GM21825 (cell line): Measurements from ENCODE around the gene KCNQ2.
A peak's percentile ranks its signal among the peaks of the same experiment; 100 is the strongest.
"Not testable (repeated sequence)": the region's sequence is repeated elsewhere in the genome, so short reads cannot be mapped to it uniquely, and the experiment has no call there.

Source experiments
- ATAC-seq: cut with Tn5 transposase; IDR thresholded peaks from one replicate; pipeline ENCODE4 v1.9.1; 2021; ENCODE audit warnings: mild to moderate bottlenecking, moderate library complexity; ENCODE audit not compliant: unreplicated experiment

Gene KCNQ2

DNA sequence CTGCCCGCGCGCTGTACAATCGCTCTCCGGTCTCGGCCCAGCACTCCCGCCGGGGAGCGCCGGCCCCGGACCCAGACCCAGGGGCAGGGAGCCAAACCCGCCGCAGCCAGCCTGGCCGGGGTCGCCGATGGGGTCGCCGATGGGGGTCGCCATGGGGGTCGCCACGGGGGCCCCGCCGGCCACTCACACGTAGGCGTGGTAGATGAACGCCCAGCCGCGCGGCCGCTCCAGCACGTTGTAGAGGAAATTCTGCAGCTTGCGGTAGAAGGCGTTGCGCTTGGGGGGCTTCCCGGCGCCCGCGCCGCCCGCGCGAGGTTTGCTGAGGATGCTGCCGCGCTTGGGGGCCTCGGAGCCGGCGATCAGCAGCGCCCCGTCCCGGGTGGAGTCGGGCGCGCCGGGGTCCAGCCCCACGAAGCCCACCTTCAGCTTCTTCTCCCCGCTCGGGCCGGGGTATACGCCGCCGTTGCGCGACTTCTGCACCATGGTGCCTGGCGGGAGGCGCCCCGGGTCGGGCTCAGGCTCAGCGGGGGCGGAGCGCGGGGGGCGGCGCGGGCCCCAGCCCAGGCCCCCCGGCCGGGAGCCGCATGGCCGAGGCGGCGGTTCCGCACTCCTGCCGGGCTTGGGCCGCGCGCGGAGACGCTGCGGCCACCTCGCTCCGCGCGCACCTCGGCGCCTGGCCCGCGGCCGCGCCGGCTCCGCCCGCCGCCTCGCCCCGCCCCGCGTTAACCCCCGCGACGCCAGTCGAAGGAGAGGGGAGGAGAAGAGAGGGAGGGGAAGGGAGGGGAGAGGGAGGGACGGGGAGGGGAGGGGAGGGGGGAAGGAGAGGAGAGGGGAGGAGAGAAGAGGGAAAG is at the start of gene KCNQ2:
KCNQ2 (minus strand) TSS at position 675 of the 851 bp plus-strand sequence; CDS start at position 483, 192 bp downstream.
- no peak for ATAC-seq

GRCh38 chr20:63521602-63522001 is 49.1 kb upstream of the KCNQ2 start:
- ATAC-seq = no peak

DNA sequence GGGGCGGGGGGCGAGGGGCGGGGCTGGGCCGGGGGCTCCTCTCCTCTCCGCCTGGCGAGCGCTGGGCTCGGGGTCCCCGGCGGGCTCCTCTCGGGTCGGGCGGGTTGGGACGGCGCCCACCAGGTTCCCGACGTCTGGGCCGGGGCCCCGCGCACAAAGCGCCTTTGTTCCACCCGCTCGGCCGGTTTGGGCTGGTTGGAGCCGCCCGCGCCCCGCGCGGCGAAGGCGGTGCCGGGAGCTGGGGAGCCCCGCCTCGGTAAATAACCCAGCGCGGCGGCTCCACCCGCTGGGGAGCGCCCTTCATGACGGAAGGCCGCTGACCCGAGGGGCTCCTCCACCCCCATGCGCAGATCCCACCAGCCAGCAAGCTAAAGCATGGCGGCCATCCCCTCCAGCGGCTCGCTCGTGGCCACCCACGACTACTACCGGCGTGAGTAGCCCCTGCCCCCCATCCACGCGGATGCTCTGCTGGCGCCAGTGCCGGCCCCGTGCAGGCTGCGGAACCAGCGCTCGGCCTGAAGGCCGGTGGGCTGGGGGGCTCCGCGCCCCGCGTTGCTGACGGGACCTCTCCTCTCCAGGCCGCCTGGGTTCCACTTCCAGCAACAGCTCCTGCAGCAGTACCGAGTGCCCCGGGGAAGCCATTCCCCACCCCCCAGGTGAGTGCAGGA is 48.6 kb upstream of the KCNQ2 start:
- peak; percentile 26 for ATAC-seq

DNA sequence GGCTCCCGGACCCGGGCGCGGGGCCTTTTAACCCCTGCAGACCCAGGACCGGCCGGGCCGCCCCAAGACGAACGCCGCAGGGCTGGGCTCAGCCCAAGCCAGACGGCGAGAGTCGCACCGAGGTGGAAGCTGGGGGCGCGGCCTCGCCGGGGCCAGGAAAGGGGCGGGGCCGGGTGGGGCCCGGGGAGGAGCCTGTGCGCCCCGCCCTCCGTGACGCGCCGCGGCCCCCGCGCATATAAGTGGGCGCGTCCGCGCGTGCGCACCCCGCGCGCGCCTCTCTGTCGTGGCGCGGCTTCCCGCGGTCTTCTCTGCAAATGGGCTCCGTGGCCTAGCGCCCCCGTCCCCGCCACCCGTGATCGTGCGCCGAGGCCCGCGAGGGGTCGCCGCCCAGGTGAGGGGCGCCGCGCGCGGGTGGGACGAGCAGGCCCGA is 48.1 kb upstream of the KCNQ2 start, which contains the start of gene PPDPF:
PPDPF (plus strand) TSS at position 262 of the 430 bp plus-strand sequence. CDS start 544 bp downstream, outside the sequence.
- peak; percentile 51 for ATAC-seq

GRCh38 chr20:63519668-63520503 is 47.4 kb upstream of the KCNQ2 start:
- ATAC-seq = peak; percentile 42

DNA sequence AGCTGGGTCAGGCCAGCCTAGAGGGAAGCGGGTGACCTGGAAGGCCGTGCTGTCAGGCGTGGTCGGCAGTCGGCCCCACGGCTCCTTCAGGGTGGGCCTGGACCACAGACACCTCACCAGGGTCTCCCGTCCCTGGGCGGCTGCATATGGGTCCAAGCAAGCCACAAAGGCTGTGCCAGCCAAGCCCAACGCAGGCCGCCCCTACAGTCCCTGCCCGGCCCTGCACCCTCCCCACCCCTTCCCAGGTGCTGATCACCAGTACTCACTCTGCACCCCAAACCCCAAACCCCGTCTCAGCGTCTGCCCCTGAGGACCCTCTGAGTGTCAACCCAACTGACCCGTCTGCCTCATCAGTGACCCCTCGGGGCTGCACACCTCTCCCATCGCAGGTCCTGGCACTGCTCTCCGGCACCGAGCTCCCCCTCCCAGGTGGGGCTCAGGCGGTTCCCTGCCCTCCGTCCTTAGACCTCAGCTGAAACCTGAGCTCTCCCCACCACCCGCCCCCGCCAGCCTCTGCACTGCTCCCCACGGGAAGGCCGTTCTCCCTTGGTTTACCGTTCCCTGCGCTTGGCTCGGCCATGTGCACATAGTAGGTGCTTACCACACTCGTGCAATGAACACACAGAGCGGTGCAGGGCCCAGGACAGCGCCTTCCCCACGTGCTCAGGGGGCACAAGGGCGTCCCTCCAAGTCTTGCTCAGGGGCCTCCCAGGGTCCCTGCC is 46.7 kb upstream of the KCNQ2 start:
- no peak for ATAC-seq

DNA sequence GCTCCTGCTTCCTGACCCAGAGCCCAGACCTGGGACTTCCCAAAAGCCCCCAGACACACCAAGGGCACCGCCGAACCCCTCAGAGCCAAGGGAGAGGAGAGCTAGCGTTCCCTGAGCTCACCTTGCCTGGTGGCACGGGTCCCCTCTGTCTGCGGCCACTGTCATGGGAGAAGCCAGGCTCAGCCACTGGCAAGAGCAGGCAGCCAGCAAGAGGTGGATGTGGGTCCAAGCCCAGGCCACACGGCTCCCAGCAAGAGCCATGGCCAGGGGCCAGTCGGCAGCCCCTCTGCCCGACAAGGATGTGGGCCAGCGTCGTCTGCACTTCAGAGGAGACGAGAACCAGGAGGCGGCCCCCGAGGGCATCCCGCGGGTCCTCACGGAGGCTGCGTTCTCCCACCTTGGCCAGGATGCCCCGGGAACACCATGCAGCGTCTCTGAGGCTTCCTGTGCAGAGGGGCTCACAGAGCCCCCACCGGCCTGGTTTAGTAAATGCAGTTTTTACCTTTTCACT is 46.0 kb upstream of the KCNQ2 start:
- no peak for ATAC-seq

- ATAC-seq = no peak
Observed at GRCh38 chr20:63517376-63518309, 45.2 kb upstream of the KCNQ2 start.

DNA sequence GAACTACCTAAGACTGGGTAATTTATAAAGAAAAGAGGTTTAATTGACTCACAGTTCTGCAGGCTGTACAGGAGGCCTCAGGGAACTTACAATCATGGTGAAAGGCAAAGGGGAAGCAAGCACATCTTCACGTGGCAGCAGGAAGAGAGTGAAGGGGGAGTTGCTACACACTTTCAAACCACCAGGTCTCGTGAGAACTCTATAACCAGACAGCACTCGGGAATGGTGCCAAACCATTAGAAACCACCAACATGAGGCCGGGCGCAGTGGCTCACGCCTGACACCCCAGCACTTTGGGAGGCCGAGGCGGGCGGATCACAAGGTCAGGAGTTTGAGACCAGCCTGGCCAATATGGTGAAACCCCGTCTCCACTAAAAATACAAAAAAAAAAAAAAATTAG is 42.1 kb upstream of the KCNQ2 start:
- ATAC-seq = not testable (repeated sequence)

GRCh38 chr20:63513207-63513606 is 40.8 kb upstream of the KCNQ2 start:
- ATAC-seq = no peak

DNA sequence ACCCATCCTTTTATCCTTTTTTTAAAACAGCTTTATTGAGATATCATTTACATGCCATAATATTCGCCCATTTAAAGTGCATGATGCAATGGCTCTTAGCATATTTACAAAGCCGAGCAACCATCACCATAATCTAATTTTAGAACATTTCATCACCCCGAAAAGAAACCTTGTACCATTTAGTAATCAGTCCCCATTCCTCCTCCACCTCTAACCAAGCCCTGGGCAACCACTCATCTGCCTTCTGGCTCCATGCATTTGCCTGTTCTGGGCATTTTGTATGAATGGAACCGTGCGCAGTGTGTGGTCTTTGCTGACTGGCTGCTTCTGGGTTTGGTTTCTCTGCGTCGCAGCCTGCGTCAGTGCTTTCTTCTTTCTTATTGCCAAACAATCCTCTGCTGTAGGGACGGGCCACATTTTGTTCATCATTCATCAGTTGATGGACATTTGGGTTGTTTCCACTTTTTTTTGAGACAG is 36.7 kb upstream of the KCNQ2 start:
- ATAC-seq = no peak

- no peak for ATAC-seq
Observed at GRCh38 chr20:63508072-63508768, 35.8 kb upstream of the KCNQ2 start.

DNA sequence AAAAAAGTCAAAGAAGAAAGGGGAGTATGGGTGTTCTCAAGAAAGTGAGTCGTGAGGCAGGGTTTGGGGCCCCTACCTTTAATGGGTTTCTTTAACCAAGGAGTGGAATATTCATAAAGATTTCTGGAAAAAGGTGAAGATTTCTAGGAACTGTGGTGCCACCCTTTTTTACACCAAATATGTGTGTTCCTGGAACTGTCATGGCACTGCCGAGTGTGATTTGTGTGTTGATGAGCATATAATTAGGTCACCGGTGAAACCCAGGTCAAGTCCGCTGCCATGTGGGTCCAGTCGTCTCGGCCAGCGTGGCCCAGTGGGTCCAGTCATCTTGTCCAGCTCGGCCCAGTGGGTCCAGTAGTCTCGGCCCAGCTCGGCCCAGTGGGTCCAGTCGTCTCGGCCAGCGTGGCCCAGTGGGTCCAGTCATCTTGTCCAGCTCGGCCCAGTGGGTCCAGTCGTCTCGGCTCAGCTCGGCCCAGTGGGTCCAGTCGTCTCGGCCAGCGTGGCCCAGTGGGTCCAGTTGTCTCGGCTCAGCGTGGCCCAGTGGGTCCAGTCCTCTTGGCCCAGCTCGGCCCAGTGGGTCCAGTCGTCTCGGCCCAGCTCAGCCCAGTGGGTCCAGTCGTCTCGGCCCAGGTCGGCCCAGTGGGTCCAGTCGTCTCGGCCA is 34.8 kb upstream of the KCNQ2 start:
- ATAC-seq = no peak

DNA sequence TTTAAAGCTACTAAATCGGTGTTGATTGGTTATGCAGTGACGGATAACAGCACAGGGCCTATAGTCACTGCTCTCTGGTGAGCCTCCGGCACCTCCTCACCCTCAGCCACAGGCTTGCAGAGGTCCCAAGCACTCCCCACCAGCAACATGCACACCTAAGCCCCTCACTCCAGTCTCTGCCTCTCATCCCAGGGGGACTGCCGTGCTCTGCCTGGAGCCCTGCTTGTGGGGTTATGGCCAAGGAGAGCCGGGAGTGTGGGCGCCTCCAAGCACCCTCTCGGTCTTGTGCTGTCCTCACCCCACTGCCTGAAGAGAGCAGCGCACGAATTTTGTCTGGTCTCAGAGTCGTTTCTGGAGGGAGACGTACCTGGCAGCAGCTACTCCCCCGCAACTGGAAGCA is 33.3 kb upstream of the KCNQ2 start:
- no peak for ATAC-seq

- ATAC-seq = no peak
Observed at GRCh38 chr20:63505281-63505680, 32.8 kb upstream of the KCNQ2 start.

DNA sequence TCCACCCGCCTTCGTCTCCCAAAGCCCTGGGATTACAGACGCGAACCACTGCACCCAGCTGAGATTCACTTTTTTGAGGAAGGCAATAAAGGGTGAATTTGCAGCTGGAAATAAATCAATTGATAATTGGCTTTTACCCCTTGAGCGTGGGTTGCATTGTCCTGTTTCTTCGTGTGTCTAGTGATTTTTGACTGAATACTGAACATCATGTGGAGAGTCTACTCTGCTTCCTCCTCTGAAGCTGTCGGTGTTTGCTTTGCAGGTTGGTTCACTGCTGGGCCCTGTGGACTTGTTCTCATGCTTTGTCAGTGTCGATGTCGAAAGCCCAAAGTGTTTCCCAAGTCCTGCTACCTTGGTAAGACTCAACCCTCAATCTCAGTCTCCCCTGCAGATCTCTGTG is 32.2 kb upstream of the KCNQ2 start:
- ATAC-seq = no peak

GRCh38 chr20:63503524-63503923 is 31.1 kb upstream of the KCNQ2 start:
- no peak for ATAC-seq

DNA sequence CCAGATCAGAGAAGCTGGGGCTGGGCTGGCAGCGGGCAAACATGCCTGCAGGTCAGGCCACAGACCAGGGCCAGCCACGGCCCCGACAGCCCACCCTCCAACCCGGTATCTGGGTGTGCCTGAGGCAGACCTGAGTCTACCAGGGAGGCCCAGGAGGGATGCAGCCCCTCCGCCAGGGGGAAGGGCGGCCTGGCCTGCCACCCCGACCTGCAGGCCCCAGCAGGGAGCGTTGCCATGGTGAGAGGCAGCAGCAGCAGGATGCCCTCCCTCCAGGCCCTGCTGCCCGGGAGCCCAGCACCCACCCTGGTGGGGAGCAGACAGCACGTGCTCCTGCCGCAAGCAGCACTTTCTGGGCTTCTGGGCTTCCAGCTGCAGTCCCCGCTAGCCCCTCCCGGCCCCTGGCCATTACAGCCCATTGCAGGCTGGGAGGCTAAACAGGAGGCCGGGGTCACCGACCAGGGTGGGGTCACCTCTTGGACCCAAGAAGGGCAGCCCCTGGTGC is 30.3 kb upstream of the KCNQ2 start:
- ATAC-seq = no peak
